Measurements from ENCODE around the gene EGFL7. TPM values are rescaled to one million over a fixed set of nuclear protein-coding genes. Genes with fewer than 3 reads are reported as not detected.

Gene EGFL7
- total and polyA plus RNA-seq, 2 of the 8 experiments (the other 6 are each of a cell fraction or from before 2014, with no cell fraction given): 37.8 to 53.4 TPM

DNA sequence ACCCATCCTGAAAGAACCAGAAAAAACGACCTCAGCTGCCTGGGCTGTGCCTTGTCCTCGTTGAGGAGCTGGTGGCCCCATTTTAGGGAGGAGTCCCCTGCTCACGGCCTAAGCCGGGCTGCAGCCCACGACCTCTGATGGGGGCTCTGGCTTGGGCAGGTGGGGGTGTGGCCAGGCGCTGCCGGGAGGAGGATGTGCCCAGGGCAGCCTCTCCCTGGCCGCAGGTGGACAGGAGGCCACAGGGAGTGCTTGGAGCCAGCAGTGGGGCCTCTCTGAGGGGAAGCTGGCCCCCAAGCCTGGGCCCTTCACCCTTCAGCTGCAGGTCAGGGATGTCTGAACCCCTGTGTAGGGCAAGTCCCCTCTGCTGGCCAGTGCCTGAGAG lies 52.2 kb downstream of the EGFL7 start:
- Histone ChIP-seq H2AFZ (ENCODE audit: low read length) (no peak overlapping the region), H3K79me1 (ENCODE audit: low read depth, low read length) (peaks cover 21% of the 10 kb centered on the region), H3K23me2 (ENCODE audit: low read depth, low read length) (peaks cover 3% of the 10 kb centered on the region; the same call in 1 of the 2 replicates), H3K79me2 (ENCODE audit: control insufficient read depth in 1 of 2, insufficient read depth in 2 of 2, low read length in 2 of 2) (peaks cover 0 to 11% of the 10 kb centered on the region in 2 experiments; a peak in 1 of 4 replicates), H4K5ac (ENCODE audit: insufficient read length, low read depth, low read length) (no peak overlapping the region), H2BK120ac (replicated peaks; ENCODE audit: low read depth, low read length) (no peak overlapping the region), H3K56ac (replicated peaks; ENCODE audit: insufficient read length, low read depth, low read length) (no peak overlapping the region), H3K36me3 (ENCODE audit: control insufficient read depth in 2 of 4, insufficient read depth in 4 of 4, low read length in 3 of 4) (no peaks in the 10 kb centered on the region), H3K9ac (replicated peaks in 1 of 4; ENCODE audit: extremely low read depth in 1 of 4, low read depth in 3 of 4, low read length in 3 of 4) (no peak overlapping the region), H3K27me3 (replicated peaks in 1 of 4; ENCODE audit: control insufficient read depth in 3 of 4, extremely low read depth in 1 of 4, insufficient read depth in 3 of 4, low read length in 3 of 4) (peaks cover 0 to 4% (median 3%) of the 10 kb centered on the region in 4 experiments; a peak in 3 of 7 replicates), H3K4ac (replicated peaks; ENCODE audit: insufficient read length, low read depth, low read length) (no peak overlapping the region), H2BK12ac (ENCODE audit: low read depth, low read length) (no peak overlapping the region), H3K9me3 (ENCODE audit: insufficient read depth in 2 of 2, low read depth in 1 of 2, low read length in 1 of 2) (no peaks in the 10 kb centered on the region), H4K8ac (ENCODE audit: extremely low read depth, insufficient read depth, low read length) (peak overlapping the region; percentile 71; the same call in 1 of the 2 replicates), H2BK20ac (ENCODE audit: low read length) (no peak overlapping the region), H4K20me1 (replicated peaks in 1 of 2; ENCODE audit: control insufficient read depth in 1 of 2, insufficient read depth in 2 of 2, low read length in 2 of 2) (peaks cover 13 to 20% of the 10 kb centered on the region in 2 experiments), H3K18ac (ENCODE audit: extremely low read depth, low read length) (no peak overlapping the region), H3K27ac (ENCODE audit: low read depth, low read length) (no peak overlapping the region), H2BK15ac (ENCODE audit: low read length) (no peak overlapping the region), H3K23ac (ENCODE audit: insufficient read length) (no peak overlapping the region), H3K4me2 (ENCODE audit: insufficient read depth in 1 of 2, low read depth in 2 of 2, low read length in 2 of 2) (no peak overlapping the region), H3K4me1 (replicated peaks in 1 of 4; ENCODE audit: control insufficient read depth in 3 of 4, insufficient read depth in 4 of 4, low read length in 3 of 4) (peaks cover 0 to 9% (median 6%) of the 10 kb centered on the region in 4 experiments; a peak in 5 of 7 replicates), H3K14ac (ENCODE audit: insufficient read length) (no peak overlapping the region), H3K4me3 (ENCODE audit: extremely low read depth in 1 of 4, insufficient read depth in 2 of 4, low read depth in 3 of 4, low read length in 4 of 4) (no peak overlapping the region), H2BK5ac (ENCODE audit: low read depth, low read length) (no peak overlapping the region), H4K91ac (replicated peaks; ENCODE audit: insufficient read length, low read length) (no peak overlapping the region), H2AK5ac (ENCODE audit: low read depth, low read length) (no peak overlapping the region)
- FAIRE-seq: no peak
- CTCF ChIA-PET (ENCODE audit: partially characterized antibody): interaction anchor here (0.8 to 9.2 kb wide), 5 partner anchors 13 to 70 kb away, joined by 3 to 62 read pairs (median 4); no protein-coding TSS in a partner anchor
- 93% methylated on average over 5 of the region's 8 CpGs; no CpG with 5 or more reads in 1 of the 2 experiments for WGBS, 2 experiments (ENCODE audit: extremely low coverage in 1 of 2, insufficient coverage in 1 of 2, insufficient read length in 1 of 2, insufficient replicate concordance in 2 of 2, low coverage in 1 of 2, low lambda C conversion rate in 2 of 2, missing lambda C conversion rate in 1 of 2)
- POLR2A ChIA-PET (ENCODE audit: partially characterized antibody): interaction anchor here (4.7 to 11.2 kb wide), 2 partner anchors 7 to 17 kb away, joined by 46 to 223 read pairs; no protein-coding TSS in a partner anchor
- DNase-seq (ENCODE audit: low read depth in 1 of 2, low spot score in 2 of 2): no peak
- no peak for TF ChIP-seq TEAD4 (IDR thresholded peaks at IDR 0.05; ENCODE audit: low read depth, low read length)
- no peak for TF ChIP-seq POLR2AphosphoS5 (IDR thresholded peaks at IDR 0.05; ENCODE audit: low read depth, low read length)
- TF ChIP-seq SUZ12 (IDR thresholded peaks at IDR 0.05; ENCODE audit: low read length): no peak
- no peak for TF ChIP-seq EGR1 (IDR thresholded peaks at IDR 0.05; ENCODE audit: borderline replicate concordance, low read depth, low read length)
- no peak for TF ChIP-seq TCF12 (IDR thresholded peaks at IDR 0.05; ENCODE audit: low read depth, low read length)
- TF ChIP-seq SP2 (IDR thresholded peaks at IDR 0.05; ENCODE audit: low read length): no peak
- TF ChIP-seq SIX5 (IDR thresholded peaks at IDR 0.05; ENCODE audit: low read depth, low read length): no peak
- no peak for TF ChIP-seq CHD2 (IDR thresholded peaks at IDR 0.05; ENCODE audit: low read length)
- no peak for TF ChIP-seq JUND (IDR thresholded peaks at IDR 0.05; ENCODE audit: low read length)
- TF ChIP-seq CHD1 (IDR thresholded peaks at IDR 0.05; ENCODE audit: low read depth, low read length): no peak
- no peak for TF ChIP-seq SRF (IDR thresholded peaks at IDR 0.05; ENCODE audit: low read depth, low read length)
